GM18870 (cell line): ENCODE results near the gene AP3S2.
"Not testable (repeated sequence)": the region's sequence is repeated elsewhere in the genome, so short reads cannot be mapped to it uniquely, and the experiment has no call there.

ENCODE experiments used
- ATAC-seq: cut with Tn5 transposase; IDR thresholded peaks from one replicate; pipeline ENCODE4 v1.9.1; 2021; ENCODE audit warnings: moderate library complexity; ENCODE audit not compliant: unreplicated experiment

AP3S2 gene

DNA sequence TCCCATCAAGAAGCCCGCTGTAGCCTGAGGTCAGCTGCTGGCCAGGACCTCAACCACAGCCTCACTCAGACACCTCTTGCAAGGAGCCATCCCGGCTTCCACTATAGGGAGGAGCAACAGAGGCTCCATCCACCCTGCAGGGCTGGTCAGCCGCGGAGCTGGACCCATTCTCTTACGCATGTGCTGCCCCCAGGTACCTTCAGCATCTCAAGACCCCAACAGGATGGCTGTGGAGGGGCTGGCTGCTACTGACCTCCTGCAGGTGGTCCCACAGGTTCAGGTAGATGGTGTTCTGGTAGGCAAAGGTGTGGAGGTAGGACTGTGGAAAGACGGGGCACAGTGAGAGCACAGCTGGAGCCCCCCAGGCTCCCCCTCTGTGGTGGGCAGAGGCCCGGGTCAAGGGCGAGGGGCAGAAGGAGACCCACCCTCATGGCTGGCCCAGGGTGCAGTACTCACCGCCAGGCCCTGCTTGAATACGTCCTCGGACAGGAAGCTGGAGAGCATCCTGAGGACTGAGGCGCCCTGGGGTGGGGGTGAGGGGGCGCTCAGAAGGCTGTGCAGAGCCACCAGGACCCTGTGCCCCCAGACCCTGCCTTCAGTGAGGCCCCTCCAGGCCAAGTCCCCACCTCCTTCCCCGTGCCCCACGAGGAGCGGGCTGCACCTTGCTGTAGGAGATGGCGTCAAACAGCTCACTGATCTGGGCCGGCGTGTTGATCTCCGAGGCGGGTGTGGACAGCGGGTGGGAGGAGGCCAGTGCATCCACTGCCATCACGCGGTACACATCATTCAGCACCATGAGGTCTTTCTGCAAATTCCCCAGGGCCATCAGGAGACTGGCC lies 90.6 kb downstream of the AP3S2 start:
- no peak for ATAC-seq

GRCh38 chr15:89802231-89802928 lies 91.4 kb downstream of the AP3S2 start:
- no peak for ATAC-seq

- ATAC-seq, result no peak
Observed at GRCh38 chr15:89801471-89802195, 92.2 kb downstream of the AP3S2 start.

DNA sequence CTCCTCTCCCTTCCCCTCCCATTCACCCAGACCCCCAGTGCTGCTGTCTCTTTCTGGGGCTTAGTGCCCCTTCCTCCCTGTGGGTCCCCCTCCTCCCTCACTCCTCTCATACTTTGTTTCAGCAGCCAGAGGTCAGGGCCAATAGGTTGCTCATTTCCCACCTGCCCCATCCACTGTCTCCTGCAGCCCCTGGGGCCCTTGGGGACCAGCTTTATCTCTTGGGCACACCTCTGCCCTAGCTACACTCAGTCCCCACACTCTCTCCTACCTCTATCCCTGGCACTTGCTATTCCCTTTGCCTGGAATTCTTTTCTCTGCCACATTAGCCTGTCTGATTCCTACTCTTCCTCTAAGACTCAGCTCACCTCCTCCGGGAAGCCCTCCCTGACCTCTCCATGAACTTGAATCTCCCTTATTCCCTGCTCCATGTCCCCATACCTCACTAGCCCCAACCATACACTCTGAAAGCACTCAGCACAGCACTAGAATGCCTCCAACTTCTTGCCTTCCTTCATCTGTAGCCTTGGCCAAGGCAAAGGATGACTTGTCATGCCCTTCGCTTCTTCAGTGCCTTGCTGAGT lies 93.8 kb downstream of the AP3S2 start:
- ATAC-seq, result no peak

- no peak for ATAC-seq
Observed at GRCh38 chr15:89799011-89799911, 94.5 kb downstream of the AP3S2 start.

DNA sequence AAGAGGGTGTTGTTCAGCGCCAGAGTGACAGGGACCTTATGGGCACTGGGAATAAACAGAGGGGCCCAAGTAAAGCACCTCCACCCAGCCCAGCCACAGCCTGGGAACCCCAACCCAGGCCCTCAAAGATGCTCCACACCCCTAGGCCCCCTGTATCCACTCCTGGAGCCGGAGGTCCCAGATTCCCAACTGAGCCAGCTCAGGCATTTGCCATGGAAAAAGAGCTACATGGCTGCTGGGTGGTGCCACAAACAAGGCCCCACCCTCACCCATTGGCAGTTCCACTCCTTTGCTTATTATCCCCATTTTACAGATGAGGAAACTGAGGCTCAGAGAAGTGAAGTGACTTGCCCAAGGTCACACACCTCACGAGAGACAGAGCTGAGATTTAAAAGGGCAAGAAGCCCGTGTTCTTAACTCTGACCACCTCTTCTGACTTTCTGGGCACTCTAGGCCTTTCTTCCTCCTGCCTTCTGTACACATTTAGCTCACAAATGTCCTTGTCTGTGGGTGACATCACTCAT lies 96.1 kb downstream of the AP3S2 start:
- ATAC-seq, result no peak

DNA sequence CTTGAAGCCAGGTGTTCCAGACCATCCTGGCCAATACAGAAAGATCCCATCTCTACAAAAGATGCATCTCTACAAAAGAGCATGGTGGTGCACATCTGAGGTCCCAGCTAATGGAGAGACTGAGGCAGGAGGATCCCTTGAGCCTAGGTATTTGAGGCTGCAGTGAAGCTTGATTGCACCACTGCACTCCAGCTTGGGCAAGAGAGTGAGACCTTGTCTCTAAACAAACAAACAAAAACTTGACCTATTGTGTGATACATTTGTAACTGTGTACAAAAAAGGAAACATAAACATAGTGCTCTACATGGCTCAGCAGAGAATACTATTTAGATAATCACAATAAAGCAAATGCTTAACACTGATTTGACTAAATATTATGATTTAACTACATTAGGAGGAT lies 97.8 kb downstream of the AP3S2 start:
- no peak for ATAC-seq

DNA sequence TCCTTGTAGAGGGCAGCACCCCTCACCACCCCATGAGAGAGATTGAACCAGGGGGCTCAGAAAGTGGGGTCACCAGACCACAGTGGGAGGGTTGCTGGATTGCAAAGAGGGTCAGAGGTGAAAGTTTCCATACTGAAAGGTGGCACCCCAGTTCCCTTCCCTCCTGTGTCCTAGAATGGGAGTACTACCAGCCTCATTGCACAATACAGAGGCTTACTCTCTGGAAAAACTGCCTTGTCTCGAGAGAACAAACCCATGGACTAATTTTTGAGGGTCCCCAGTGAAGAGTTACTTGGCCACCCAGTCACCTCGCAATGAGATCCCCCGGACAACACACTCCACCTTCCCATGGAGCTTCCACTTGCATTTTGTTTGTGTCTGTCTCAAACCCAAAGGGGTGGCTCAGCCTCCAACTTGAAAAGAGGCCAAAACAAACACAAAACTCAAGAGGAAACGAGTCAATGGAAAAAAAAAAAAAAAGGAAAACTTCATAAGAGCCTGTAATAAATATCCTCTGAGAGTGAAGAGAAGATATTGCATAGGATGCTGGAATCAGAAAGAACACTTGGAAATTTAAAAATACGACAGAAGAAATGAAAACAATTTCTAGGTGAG lies 99.1 kb downstream of the AP3S2 start:
- ATAC-seq, result no peak

DNA sequence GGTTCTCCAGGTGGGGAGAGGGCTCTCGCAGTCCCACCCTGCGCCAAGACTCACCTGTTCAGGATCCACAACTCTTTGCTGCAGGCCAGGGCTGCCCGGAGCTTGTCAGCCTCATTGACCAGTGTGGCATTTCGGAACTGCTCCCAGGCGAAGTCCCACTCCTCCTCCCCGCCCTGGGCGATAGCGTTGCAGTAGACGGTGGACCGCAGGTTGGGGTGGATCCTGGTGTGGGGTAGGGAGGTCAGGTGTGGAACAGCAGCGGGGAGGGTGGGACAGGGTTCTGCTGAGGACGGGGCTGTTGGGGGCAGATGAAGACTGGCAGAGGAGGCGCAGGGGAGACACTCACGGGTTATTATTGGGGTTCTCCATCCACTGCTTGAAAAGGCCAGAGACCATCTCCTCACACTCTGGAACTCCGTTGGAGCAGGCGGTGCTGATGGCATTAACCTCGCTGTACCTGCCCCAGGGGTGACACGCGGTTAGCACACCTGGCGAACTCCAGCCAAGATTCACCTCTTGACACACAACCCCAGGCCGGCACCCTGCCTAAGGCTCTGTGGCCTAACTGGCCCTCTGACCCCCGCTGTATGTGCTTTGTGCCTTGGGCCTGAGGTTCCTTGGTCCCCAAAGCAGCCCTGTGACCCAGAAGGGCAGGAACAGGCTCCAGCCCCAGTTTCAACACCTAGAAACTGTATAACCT lies 101.5 kb downstream of the AP3S2 start:
- ATAC-seq, result no peak

DNA sequence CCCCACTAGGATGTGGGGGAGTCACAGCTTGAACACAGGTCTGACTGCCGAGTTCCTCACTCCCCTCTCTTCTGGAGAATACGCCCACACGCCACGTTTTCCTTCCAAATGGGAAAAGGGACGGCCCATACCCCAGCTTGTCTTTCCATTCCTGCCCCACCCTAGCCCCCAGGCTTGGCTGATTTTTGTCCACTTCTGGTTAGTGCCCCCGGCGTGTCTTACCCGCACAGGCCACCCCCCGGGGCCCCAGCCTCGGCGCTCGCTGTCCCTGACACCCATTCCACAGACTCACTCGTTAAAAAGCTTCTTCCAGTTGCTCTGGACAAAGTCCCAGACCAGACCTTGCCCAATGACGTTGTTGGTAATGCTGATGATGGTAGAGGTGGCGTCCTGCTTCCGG lies 103.1 kb downstream of the AP3S2 start:
- no peak for ATAC-seq

DNA sequence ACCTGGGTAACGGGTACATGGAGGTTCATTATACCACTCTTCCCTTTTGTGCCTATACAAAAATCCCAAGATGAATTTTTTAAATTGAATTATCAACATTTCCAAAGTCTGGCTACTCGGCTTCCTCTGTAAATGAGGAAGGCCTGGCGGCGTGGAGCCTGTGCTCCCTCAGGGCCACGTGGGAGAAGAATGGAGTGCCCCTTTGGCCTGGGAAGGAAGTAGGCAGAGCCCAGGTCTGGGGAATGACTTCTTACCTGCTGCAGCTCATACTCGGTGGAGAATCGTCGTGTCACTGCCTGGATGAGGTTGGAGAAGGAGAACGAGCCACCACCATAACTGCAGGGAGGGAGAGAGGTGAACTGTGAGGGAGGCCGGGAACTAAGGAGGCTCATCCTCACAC lies 103.6 kb downstream of the AP3S2 start:
- ATAC-seq, result no peak

- ATAC-seq, result not testable (repeated sequence)
Observed at GRCh38 chr15:89788585-89788984, 105.2 kb downstream of the AP3S2 start.

GRCh38 chr15:89787944-89788343 lies 105.8 kb downstream of the AP3S2 start:
- ATAC-seq, result no peak

GRCh38 chr15:89785774-89786140 lies 108.0 kb downstream of the AP3S2 start:
- ATAC-seq, result no peak

DNA sequence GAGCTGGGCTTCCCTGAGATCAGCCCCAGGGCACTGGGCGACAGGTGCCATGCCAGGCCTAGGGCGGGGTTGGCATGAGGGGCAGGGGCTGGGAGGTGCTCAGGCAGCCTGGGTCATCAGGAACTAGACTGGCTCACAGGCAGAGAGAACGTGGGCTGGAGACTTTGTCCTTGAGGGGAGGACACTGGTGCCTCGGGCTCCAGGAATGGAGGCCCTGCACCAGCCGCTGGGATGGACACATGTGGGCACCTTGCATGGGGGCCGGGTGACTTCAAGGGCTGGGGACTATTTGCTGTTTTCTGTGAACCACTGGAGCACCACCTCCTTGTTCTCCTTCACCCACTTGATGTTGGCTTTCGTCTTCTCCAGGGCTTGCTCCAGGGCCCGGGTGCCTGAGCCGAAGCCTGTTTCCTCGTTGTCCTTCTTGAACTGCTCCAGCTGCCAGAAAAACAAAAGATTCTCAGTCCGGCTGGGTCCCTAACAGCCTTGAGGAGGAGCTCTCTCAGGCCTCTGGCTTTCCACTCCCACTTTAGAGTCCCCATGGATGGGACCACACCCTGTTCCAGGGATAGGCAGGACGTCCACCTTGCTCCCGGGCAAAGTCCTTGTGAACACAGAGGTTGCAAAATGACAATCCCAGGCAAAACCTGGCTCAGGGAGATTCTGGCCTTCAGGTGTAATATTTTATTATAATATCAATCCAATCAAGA lies 108.6 kb downstream of the AP3S2 start:
- ATAC-seq, result no peak

- no peak for ATAC-seq
Observed at GRCh38 chr15:89784686-89784960, 109.2 kb downstream of the AP3S2 start.

GRCh38 chr15:89783861-89784685 lies 109.7 kb downstream of the AP3S2 start:
- no peak for ATAC-seq
